Ovary (tissue), 3 donors: Measurements from ENCODE around the gene RUNX1.

ENCODE experiments used
- EP300 ChIP-seq: sonication (generic); formaldehyde crosslinking; IDR thresholded peaks from one replicate; pipeline ENCODE4 v1.6.1; 2017; ENCODE audit warnings: antibody characterized with exemption
- POLR2A ChIP-seq: fragments of 450-650 bp; IDR thresholded peaks from one replicate; pipeline ENCODE4 v1.6.1; 2017; ENCODE audit warnings: antibody characterized with exemption, mild to moderate bottlenecking, moderate library complexity
- TF ChIP-seq, protein P1 (sequence below), 3 donors: fragments of 450-650 bp in 2 of 3; fragments of 200-600 bp in 1 of 3; IDR thresholded peaks; one replicate each; pipeline versions ENCODE4 v1.5.1 to v1.8.0; 2016 to 2022; ENCODE audit warnings: antibody characterized with exemption in 3 of 3, mild to moderate bottlenecking in 1 of 3
- donor health status: DM: no; HTN: no; CAD: no.

GRCh38 chr21:34824314-34824713 is 224.8 kb downstream of the RUNX1 start:
- TF ChIP-seq EP300: no peak
- TF ChIP-seq, protein P1, sequence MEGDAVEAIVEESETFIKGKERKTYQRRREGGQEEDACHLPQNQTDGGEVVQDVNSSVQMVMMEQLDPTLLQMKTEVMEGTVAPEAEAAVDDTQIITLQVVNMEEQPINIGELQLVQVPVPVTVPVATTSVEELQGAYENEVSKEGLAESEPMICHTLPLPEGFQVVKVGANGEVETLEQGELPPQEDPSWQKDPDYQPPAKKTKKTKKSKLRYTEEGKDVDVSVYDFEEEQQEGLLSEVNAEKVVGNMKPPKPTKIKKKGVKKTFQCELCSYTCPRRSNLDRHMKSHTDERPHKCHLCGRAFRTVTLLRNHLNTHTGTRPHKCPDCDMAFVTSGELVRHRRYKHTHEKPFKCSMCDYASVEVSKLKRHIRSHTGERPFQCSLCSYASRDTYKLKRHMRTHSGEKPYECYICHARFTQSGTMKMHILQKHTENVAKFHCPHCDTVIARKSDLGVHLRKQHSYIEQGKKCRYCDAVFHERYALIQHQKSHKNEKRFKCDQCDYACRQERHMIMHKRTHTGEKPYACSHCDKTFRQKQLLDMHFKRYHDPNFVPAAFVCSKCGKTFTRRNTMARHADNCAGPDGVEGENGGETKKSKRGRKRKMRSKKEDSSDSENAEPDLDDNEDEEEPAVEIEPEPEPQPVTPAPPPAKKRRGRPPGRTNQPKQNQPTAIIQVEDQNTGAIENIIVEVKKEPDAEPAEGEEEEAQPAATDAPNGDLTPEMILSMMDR (IDR thresholded peaks at IDR 0.05): no peak
- TF ChIP-seq POLR2A: no peak
